NT2/D1 (cell line): ENCODE data around the gene CHCHD4.

ENCODE experiments used
- SUZ12 ChIP-seq: IDR thresholded peaks from 2 replicates; pipeline ENCODE4 v1.6.1; 2011; ENCODE audit not compliant: insufficient read length, insufficient read depth; ENCODE audit errors: extremely low read depth
- YY1 ChIP-seq: IDR thresholded peaks from 2 replicates; pipeline ENCODE4 v1.6.1; 2011; ENCODE audit not compliant: insufficient read length, insufficient read depth

GRCh38 chr3:14118400-14119381 lies 6.0 kb downstream of the CHCHD4 start:
- TF ChIP-seq YY1 (no peak), SUZ12 (no peak)
